HepG2 (cell line): ENCODE results near the gene PREX1. TPM values are rescaled to one million over a fixed set of nuclear protein-coding genes. Genes with fewer than 3 reads are reported as not detected.

Experiments
- MEIS1 ChIP-seq: sonication (generic); formaldehyde crosslinking; IDR thresholded peaks from 2 replicates; pipeline ENCODE4 v1.9.0; 2021; ENCODE audit warnings: mild to moderate bottlenecking, missing genetic modification reagents, moderate library complexity, borderline replicate concordance
- NBN ChIP-seq: fragments of 450-650 bp; conservative IDR thresholded peaks from 2 replicates; pipeline ENCODE4 v1.6.1; 2017
- RFX5 ChIP-seq: IDR thresholded peaks from 2 replicates; pipeline ENCODE4 v1.6.1; 2011; ENCODE audit warnings: low read depth, low read length, improper control_type of control experiment
- SAP130 ChIP-seq: IDR thresholded peaks from 2 replicates; pipeline ENCODE4 v1.6.1; 2016; ENCODE audit warnings: low read depth
- TP53 ChIP-seq: sonication (generic); formaldehyde crosslinking; conservative IDR thresholded peaks from 2 replicates; pipeline ENCODE4 v1.4.0; 2020; ENCODE audit warnings: missing genetic modification reagents
- ZBTB7B ChIP-seq: sonication (generic); formaldehyde crosslinking; IDR thresholded peaks from 2 replicates; pipeline ENCODE4 v1.4.0; 2020; ENCODE audit warnings: missing genetic modification reagents
- ZNF317 ChIP-seq: sonication (generic); formaldehyde crosslinking; IDR thresholded peaks from 2 replicates; pipeline ENCODE4 v1.5.0; 2020; ENCODE audit warnings: mild to moderate bottlenecking, missing genetic modification reagents
- ZNF484 ChIP-seq: sonication (generic); formaldehyde crosslinking; IDR thresholded peaks from 2 replicates; pipeline ENCODE4 v1.5.1; 2020; ENCODE audit warnings: mild to moderate bottlenecking, low read depth, missing genetic modification reagents, borderline replicate concordance
- ZNF605 ChIP-seq: sonication (generic); formaldehyde crosslinking; IDR thresholded peaks from 2 replicates; pipeline ENCODE4 v1.8.0; 2022; ENCODE audit warnings: mild to moderate bottlenecking, missing genetic modification reagents
- polyA plus RNA-seq, 8 experiments: library from polyadenylated mRNA; depleted of rRNA in 3 of 8; stranded (reverse) in 7 of 8; unstranded in 1 of 8; fragments of >200 nt; fragmentation: Illumina TruSeq in 4 of 8; extraction: Trizol in 4 of 8; gene quantifications; 2 replicates each; pipeline versions ENCODE4 v1.2.1 to v1.2.3, GENCODE V29; 2011 to 2016; ENCODE audit warnings: low read depth in 4 of 8, missing spikeins in 1 of 8, mixed read lengths in 1 of 8; ENCODE audit not compliant: insufficient read depth in 1 of 8
- total RNA-seq, 5 experiments: library from RNA; depleted of rRNA; stranded (reverse); fragments of >200 nt; fragmentation: Illumina TruSeq; extraction: Trizol; gene quantifications; 2 replicates each; pipeline ENCODE4 v1.2.3, GENCODE V29; 2016; ENCODE audit warnings: low read depth in 1 of 5
- TF ChIP-seq, protein P1 (sequence below): sonication (generic); formaldehyde crosslinking; IDR thresholded peaks from 2 replicates; pipeline ENCODE4 v1.4.0; 2020; ENCODE audit warnings: missing genetic modification reagents
- TF ChIP-seq, protein P2 (sequence below): sonication (generic); formaldehyde crosslinking; IDR thresholded peaks from 2 replicates; pipeline ENCODE4 v1.5.1; 2020; ENCODE audit warnings: missing genetic modification reagents, mild to moderate bottlenecking, borderline replicate concordance
- TF ChIP-seq, protein P3 (sequence below): sonication (generic); formaldehyde crosslinking; IDR thresholded peaks from 2 replicates; pipeline ENCODE4 v1.8.1; 2022; ENCODE audit warnings: mild to moderate bottlenecking, missing genetic modification reagents
- TF ChIP-seq, protein P4 (sequence below): sonication (generic); formaldehyde crosslinking; IDR thresholded peaks from 2 replicates; pipeline ENCODE4 v1.4.0; 2020; ENCODE audit warnings: missing genetic modification reagents

The PREX1 gene
- total and polyA plus RNA-seq, 2 of the 13 experiments (the other 11 are each of a cell fraction or from before 2014, with no cell fraction given) = 0.02 to 0.04 TPM

DNA sequence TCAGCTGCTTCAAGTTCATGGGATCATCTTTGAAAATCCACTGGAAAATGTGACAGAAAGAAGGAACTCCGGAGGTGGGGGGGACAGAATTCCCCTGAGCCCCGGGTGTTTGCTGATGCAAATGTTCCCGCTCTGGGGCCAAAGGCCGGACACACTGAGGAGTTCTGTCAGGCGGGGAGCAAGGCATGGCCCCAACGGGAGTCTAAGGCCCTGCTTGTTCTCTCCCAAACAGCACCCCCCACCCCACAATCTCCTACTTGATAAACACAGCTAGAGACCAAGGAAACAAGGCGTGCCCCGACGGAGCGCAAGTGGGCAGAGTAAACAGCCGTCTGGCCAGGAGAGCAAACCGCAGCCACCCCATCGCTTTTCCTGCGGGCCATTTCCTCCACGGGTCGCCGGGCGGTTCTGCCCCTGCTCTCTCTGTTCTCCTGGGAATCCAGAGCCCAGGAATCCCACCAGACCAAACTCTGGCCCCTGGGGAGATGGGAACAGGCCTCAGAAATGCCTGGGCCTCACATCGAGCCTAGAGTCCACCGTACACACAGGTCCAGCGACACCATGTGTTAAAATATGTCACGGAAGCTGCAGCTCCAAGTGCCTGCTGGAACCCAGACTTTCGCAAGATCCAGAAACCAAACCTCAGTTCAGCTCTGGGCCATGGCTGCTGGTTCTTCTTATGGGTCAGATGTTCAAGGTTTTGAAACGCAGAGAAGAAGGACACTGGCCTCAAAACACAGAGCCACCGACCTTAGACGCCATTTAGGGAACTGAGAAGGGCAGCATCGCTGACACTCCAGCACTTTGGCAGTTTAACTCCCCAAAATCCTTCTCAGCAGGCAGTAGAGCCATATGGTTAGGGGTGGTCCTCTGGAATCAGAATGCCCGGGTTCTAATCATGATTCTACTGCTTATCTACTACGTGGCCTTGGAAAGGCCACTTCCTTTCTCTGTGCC lies 104.2 kb downstream of the PREX1 start (continued):
- TF ChIP-seq, protein P1, sequence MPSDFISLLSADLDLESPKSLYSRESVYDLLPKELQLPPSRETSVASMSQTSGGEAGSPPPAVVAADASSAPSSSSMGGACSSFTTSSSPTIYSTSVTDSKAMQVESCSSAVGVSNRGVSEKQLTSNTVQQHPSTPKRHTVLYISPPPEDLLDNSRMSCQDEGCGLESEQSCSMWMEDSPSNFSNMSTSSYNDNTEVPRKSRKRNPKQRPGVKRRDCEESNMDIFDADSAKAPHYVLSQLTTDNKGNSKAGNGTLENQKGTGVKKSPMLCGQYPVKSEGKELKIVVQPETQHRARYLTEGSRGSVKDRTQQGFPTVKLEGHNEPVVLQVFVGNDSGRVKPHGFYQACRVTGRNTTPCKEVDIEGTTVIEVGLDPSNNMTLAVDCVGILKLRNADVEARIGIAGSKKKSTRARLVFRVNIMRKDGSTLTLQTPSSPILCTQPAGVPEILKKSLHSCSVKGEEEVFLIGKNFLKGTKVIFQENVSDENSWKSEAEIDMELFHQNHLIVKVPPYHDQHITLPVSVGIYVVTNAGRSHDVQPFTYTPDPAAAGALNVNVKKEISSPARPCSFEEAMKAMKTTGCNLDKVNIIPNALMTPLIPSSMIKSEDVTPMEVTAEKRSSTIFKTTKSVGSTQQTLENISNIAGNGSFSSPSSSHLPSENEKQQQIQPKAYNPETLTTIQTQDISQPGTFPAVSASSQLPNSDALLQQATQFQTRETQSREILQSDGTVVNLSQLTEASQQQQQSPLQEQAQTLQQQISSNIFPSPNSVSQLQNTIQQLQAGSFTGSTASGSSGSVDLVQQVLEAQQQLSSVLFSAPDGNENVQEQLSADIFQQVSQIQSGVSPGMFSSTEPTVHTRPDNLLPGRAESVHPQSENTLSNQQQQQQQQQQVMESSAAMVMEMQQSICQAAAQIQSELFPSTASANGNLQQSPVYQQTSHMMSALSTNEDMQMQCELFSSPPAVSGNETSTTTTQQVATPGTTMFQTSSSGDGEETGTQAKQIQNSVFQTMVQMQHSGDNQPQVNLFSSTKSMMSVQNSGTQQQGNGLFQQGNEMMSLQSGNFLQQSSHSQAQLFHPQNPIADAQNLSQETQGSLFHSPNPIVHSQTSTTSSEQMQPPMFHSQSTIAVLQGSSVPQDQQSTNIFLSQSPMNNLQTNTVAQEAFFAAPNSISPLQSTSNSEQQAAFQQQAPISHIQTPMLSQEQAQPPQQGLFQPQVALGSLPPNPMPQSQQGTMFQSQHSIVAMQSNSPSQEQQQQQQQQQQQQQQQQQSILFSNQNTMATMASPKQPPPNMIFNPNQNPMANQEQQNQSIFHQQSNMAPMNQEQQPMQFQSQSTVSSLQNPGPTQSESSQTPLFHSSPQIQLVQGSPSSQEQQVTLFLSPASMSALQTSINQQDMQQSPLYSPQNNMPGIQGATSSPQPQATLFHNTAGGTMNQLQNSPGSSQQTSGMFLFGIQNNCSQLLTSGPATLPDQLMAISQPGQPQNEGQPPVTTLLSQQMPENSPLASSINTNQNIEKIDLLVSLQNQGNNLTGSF (CRISPR knock-in tag) = no peak
- TF ChIP-seq, protein P2, sequence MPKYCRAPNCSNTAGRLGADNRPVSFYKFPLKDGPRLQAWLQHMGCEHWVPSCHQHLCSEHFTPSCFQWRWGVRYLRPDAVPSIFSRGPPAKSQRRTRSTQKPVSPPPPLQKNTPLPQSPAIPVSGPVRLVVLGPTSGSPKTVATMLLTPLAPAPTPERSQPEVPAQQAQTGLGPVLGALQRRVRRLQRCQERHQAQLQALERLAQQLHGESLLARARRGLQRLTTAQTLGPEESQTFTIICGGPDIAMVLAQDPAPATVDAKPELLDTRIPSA = peak; percentile 82; the same call in 1 of the 2 replicates
- TF ChIP-seq ZNF605 (peak; percentile 78; the same call in 1 of the 2 replicates), ZNF484 (CRISPR knock-in tag) (no peak), TP53 (no peak), MEIS1 (CRISPR knock-in tag) (peak; percentile 87; the same call in 1 of the 2 replicates), ZBTB7B (CRISPR knock-in tag) (peak; percentile 40; the same call in 1 of the 2 replicates), ZNF317 (0 out of 2 replicates have a peak, but pooled peaks have one; percentile 40), NBN (no peak), RFX5 (no peak), SAP130 (CRISPR knock-in tag) (0 out of 2 replicates have a peak, but pooled peaks have one; percentile 4)
- TF ChIP-seq, protein P3, sequence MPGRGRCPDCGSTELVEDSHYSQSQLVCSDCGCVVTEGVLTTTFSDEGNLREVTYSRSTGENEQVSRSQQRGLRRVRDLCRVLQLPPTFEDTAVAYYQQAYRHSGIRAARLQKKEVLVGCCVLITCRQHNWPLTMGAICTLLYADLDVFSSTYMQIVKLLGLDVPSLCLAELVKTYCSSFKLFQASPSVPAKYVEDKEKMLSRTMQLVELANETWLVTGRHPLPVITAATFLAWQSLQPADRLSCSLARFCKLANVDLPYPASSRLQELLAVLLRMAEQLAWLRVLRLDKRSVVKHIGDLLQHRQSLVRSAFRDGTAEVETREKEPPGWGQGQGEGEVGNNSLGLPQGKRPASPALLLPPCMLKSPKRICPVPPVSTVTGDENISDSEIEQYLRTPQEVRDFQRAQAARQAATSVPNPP (CRISPR knock-in tag) = no peak
- TF ChIP-seq, protein P4, sequence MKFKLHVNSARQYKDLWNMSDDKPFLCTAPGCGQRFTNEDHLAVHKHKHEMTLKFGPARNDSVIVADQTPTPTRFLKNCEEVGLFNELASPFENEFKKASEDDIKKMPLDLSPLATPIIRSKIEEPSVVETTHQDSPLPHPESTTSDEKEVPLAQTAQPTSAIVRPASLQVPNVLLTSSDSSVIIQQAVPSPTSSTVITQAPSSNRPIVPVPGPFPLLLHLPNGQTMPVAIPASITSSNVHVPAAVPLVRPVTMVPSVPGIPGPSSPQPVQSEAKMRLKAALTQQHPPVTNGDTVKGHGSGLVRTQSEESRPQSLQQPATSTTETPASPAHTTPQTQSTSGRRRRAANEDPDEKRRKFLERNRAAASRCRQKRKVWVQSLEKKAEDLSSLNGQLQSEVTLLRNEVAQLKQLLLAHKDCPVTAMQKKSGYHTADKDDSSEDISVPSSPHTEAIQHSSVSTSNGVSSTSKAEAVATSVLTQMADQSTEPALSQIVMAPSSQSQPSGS (CRISPR knock-in tag) = peak; percentile 72; the same call in 1 of the 2 replicates
